Measurements from ENCODE around the gene MATN3. TPM values are rescaled to one million over a fixed set of nuclear protein-coding genes. Genes with fewer than 3 reads are reported as not detected.

MATN3 gene
- total and polyA plus RNA-seq, 9 of the 15 experiments (the other 6 are each of a cell fraction or from before 2014, with no cell fraction given), result not detected

DNA sequence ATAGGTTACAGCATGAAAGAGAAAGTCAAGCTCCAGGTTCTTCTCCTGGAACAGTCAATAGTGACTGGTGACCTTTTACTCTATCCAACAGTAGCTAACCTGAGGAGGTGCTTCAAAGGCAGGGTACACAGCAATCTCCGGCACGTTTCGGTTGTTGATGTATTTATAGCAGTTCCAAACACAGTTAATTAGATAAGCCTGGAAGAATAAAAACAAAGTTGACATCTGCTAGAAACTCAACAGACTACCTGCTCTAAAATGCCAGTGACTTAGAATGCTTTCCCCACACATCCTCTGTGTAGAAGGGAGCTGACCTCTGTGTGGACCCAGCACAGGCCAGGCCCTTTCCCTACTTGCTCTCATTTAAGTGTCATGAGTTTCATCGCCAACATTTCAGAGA lies 21.8 kb upstream of the MATN3 start:
- ChIA-PET POLR2A (interaction anchor here (1.2 to 3.8 kb wide), 3 partner anchors 10 to 52 kb away, joined by 4 to 19 read pairs (median 7); partner anchors contain the start of gene LAPTM4A), CTCF (ENCODE audit: low intra/inter-chr PET ratio) (interaction anchor here (0.6 kb wide), 1 partner anchor 48 kb away, joined by 3 read pairs; no protein-coding TSS in a partner anchor)
- no peak overlapping the region for H3K27ac ChIP-seq (ENCODE audit: extremely low read depth, low read depth, low read length)
- in situ Hi-C loops (cut with MboI) (no loop called here), intact Hi-C loops (cut with micrococcal nuclease) (no loop called here)
- no peak overlapping the region for H3K9ac ChIP-seq (ENCODE audit: insufficient read depth in 1 of 2, low read depth in 2 of 2, low read length in 2 of 2)
- H3K27me3 ChIP-seq (ENCODE audit: control insufficient read depth in 2 of 2, insufficient read depth in 2 of 2, low read length in 2 of 2), result no peaks in the 10 kb centered on the region
- no peaks in the 10 kb centered on the region for H3K79me2 ChIP-seq (ENCODE audit: control insufficient read depth, insufficient read depth, low read length)
- BruUV-seq (replicated peaks), result no TSS peak
- H3K4me1 ChIP-seq (replicated peaks in 1 of 2; ENCODE audit: control insufficient read depth in 2 of 2, insufficient read depth in 2 of 2, low read length in 2 of 2), result no peaks in the 10 kb centered on the region; a peak in 1 of 5 replicates
- no peak overlapping the region for H3K4me3 ChIP-seq
- no peak for FAIRE-seq
- WGBS (ENCODE audit: insufficient coverage, low coverage, missing lambda C conversion rate), result 88% methylated on average over 4 of the region's 4 CpGs
- no peak for ATAC-seq
- H2AFZ ChIP-seq (ENCODE audit: low read depth, low read length), result no peak overlapping the region
- no peak for DNase-seq (ENCODE audit: extremely low read depth in 1 of 4, low spot score in 3 of 4)
- no peak overlapping the region for H3K4me2 ChIP-seq (ENCODE audit: insufficient read depth, low read length)
- H3K9me1 ChIP-seq (ENCODE audit: control insufficient read depth, insufficient read depth, low read length), result no peaks in the 10 kb centered on the region
- peaks cover 88% of the 10 kb centered on the region for H3K36me3 ChIP-seq (ENCODE audit: control insufficient read depth, insufficient read depth, low read length)
- no peaks in the 10 kb centered on the region; the same call in 1 of the 2 replicates for H4K20me1 ChIP-seq (replicated peaks; ENCODE audit: control insufficient read depth, insufficient read depth, low read length)
- no peaks in the 10 kb centered on the region for H3K9me3 ChIP-seq (replicated peaks; ENCODE audit: control insufficient read depth, insufficient read depth, low read depth, low read length)
- TF ChIP-seq KHSRP (IDR thresholded peaks at IDR 0.05) (no peak), CHD2 (IDR thresholded peaks at IDR 0.05; ENCODE audit: low read depth, low read length) (no peak), HSF4 (CRISPR knock-in tag; IDR thresholded peaks at IDR 0.05; ENCODE audit: borderline replicate concordance) (no peak), ZNF316 (IDR thresholded peaks at IDR 0.05) (no peak), SAP30 (IDR thresholded peaks at IDR 0.05; ENCODE audit: borderline replicate concordance, insufficient read depth, low read depth, low read length, poor library complexity, severe bottlenecking) (no peak), FOXK1 (CRISPR knock-in tag; IDR thresholded peaks at IDR 0.05; ENCODE audit: borderline replicate concordance) (no peak), E2F3 (CRISPR knock-in tag; IDR thresholded peaks at IDR 0.05) (no peak), ZNF695 (CRISPR knock-in tag; IDR thresholded peaks at IDR 0.05) (no peak), ZNF444 (CRISPR knock-in tag; IDR thresholded peaks at IDR 0.05) (no peak), TAF7 (tag; IDR thresholded peaks at IDR 0.05) (no peak)
- TF ChIP-seq, protein P1, sequence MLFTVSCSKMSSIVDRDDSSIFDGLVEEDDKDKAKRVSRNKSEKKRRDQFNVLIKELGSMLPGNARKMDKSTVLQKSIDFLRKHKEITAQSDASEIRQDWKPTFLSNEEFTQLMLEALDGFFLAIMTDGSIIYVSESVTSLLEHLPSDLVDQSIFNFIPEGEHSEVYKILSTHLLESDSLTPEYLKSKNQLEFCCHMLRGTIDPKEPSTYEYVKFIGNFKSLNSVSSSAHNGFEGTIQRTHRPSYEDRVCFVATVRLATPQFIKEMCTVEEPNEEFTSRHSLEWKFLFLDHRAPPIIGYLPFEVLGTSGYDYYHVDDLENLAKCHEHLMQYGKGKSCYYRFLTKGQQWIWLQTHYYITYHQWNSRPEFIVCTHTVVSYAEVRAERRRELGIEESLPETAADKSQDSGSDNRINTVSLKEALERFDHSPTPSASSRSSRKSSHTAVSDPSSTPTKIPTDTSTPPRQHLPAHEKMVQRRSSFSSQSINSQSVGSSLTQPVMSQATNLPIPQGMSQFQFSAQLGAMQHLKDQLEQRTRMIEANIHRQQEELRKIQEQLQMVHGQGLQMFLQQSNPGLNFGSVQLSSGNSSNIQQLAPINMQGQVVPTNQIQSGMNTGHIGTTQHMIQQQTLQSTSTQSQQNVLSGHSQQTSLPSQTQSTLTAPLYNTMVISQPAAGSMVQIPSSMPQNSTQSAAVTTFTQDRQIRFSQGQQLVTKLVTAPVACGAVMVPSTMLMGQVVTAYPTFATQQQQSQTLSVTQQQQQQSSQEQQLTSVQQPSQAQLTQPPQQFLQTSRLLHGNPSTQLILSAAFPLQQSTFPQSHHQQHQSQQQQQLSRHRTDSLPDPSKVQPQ (CRISPR knock-in tag; IDR thresholded peaks at IDR 0.05; ENCODE audit: borderline replicate concordance), result no peak
- TF ChIP-seq, protein P2, sequence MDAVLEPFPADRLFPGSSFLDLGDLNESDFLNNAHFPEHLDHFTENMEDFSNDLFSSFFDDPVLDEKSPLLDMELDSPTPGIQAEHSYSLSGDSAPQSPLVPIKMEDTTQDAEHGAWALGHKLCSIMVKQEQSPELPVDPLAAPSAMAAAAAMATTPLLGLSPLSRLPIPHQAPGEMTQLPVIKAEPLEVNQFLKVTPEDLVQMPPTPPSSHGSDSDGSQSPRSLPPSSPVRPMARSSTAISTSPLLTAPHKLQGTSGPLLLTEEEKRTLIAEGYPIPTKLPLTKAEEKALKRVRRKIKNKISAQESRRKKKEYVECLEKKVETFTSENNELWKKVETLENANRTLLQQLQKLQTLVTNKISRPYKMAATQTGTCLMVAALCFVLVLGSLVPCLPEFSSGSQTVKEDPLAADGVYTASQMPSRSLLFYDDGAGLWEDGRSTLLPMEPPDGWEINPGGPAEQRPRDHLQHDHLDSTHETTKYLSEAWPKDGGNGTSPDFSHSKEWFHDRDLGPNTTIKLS (IDR thresholded peaks at IDR 0.05; ENCODE audit: borderline replicate concordance, low read depth), result no peak
- TF ChIP-seq, protein P3, sequence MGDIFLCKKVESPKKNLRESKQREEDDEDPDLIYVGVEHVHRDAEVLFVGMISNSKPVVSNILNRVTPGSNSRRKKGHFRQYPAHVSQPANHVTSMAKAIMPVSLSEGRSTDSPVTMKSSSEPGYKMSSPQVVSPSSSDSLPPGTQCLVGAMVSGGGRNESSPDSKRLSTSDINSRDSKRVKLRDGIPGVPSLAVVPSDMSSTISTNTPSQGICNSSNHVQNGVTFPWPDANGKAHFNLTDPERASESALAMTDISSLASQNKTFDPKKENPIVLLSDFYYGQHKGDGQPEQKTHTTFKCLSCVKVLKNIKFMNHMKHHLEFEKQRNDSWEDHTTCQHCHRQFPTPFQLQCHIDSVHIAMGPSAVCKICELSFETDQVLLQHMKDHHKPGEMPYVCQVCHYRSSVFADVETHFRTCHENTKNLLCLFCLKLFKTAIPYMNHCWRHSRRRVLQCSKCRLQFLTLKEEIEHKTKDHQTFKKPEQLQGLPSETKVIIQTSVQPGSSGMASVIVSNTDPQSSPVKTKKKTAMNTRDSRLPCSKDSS (IDR thresholded peaks at IDR 0.05; ENCODE audit: low read depth, partially characterized antibody), result no peak
- TF ChIP-seq, protein P4, sequence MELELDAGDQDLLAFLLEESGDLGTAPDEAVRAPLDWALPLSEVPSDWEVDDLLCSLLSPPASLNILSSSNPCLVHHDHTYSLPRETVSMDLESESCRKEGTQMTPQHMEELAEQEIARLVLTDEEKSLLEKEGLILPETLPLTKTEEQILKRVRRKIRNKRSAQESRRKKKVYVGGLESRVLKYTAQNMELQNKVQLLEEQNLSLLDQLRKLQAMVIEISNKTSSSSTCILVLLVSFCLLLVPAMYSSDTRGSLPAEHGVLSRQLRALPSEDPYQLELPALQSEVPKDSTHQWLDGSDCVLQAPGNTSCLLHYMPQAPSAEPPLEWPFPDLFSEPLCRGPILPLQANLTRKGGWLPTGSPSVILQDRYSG (tag; conservative IDR thresholded peaks at IDR 0.05; ENCODE audit: low read depth), result no peak
- TF ChIP-seq, protein P5, sequence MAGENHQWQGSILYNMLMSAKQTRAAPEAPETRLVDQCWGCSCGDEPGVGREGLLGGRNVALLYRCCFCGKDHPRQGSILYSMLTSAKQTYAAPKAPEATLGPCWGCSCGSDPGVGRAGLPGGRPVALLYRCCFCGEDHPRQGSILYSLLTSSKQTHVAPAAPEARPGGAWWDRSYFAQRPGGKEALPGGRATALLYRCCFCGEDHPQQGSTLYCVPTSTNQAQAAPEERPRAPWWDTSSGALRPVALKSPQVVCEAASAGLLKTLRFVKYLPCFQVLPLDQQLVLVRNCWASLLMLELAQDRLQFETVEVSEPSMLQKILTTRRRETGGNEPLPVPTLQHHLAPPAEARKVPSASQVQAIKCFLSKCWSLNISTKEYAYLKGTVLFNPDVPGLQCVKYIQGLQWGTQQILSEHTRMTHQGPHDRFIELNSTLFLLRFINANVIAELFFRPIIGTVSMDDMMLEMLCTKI (IDR thresholded peaks at IDR 0.05; ENCODE audit: partially characterized antibody), result no peak

Measured in K562 (cell line).